Left ventricle myocardium inferior (tissue), 1 donor: ENCODE results near the gene CRIP2. TPM values are rescaled to one million over a fixed set of nuclear protein-coding genes. Genes with fewer than 3 reads are reported as not detected.

Experiments
- DNase-seq: peaks from one replicate; pipeline ENCODE4 v3.0.0-alpha.2; 2020
- H3K27ac ChIP-seq: fragments of 200-600 bp; replicated peaks from 2 replicates; pipeline ENCODE4 v1.8.0; 2021
- H3K27me3 ChIP-seq: fragments of 200-600 bp; 2 replicates; pipeline ENCODE4 v1.8.0; 2021; ENCODE audit warnings: low read depth
- H3K36me3 ChIP-seq: fragments of 200-600 bp; 2 replicates; pipeline ENCODE4 v1.8.0; 2021
- H3K4me1 ChIP-seq: fragments of 200-600 bp; 2 replicates; pipeline ENCODE4 v1.8.0; 2021
- H3K4me3 ChIP-seq: fragments of 200-600 bp; 2 replicates; pipeline ENCODE4 v1.8.0; 2021; ENCODE audit warnings: mild to moderate bottlenecking, moderate library complexity
- H3K9me3 ChIP-seq: fragments of 200-600 bp; replicated peaks from 2 replicates; pipeline ENCODE4 v1.8.0; 2021
- CTCF ChIP-seq: fragments of 200-600 bp; IDR thresholded peaks from 2 replicates; pipeline ENCODE4 v1.8.0; 2021; ENCODE audit warnings: antibody characterized with exemption, mild to moderate bottlenecking, borderline replicate concordance
- intact Hi-C: fragments of 100-400 bp; cut with micrococcal nuclease; formaldehyde crosslinking; loops from one replicate; pipeline ENCODE4 v1.11.0; 2022
- total RNA-seq: library from RNA; stranded (reverse); fragmentation: NEBNext Ultra II Directional; extraction: Animal tissue kit (Norgen Biotek cat#: 25700); gene quantifications from one replicate; pipeline ENCODE4 v1.2.1, GENCODE V29; 2021
- donor health status: DM: no; HTN: yes; CAD: no; lungs with severe emphysema.

CRIP2 gene
- total RNA-seq, 1 donor from 2014 or later, result 1,068 TPM

GRCh38 chr14:105483300-105484068 lies 8.9 kb downstream of the CRIP2 start:
- intact Hi-C loops, result no loop called here
- DNase-seq, result peak; percentile 38
- H3K36me3 ChIP-seq, result peaks cover 12% of the 10 kb centered on the region
- H3K4me1 ChIP-seq, result peaks cover 100% of the 10 kb centered on the region
- peak overlapping the region; percentile 100 for H3K27ac ChIP-seq
- H3K4me3 ChIP-seq, result no peak overlapping the region
- H3K27me3 ChIP-seq, result no peaks in the 10 kb centered on the region
- no peak for TF ChIP-seq CTCF
- no peaks in the 10 kb centered on the region for H3K9me3 ChIP-seq

DNA sequence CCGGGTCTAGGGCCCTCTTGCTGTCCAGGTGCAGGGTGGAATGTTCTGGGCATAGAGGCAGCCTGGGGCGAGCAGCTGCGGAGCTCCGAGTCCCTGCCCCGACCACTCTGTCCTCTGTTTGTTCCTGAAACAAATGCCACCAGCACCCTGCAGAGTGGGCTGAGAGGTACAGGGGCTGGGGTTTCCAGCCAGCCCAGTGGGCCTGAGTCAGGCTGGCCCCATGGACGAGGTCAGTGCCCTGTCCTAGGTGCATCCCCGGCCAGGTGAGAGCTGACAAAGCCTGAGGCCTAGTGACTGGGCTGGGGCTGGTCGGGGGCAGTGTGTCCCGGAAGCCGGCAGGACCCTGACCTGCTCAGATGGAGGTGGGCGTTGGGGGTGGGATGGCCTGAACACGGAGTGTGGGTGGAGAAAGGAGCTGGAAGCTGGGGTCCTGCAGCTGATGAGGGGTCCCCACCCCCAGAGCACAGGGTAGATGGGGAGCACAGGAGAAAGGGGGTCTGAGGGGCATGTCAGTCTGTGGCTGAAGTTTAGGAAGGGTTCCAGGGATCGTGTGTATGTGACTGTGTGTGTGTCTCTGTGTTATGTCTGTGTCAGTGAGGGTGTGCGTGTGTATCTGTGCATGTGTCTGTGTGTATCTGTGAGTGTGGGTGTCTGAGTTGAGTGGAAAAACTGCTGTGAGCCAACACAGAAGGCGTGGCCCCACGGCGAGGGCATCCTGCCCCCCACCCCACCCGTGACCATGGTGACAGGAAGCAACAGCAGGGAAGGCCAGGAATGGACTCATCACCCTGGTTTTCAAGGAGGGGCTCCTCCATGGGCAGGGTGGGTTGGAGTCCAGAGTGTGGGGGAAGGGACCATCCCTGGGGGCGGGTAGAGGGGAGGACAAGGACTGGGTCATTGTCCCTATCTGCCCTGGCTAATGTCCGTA lies 9.7 kb downstream of the CRIP2 start:
- H3K4me1 ChIP-seq, result peaks cover 100% of the 10 kb centered on the region
- H3K27me3 ChIP-seq, result no peaks in the 10 kb centered on the region
- H3K27ac ChIP-seq, result peak overlapping the region; percentile 100
- intact Hi-C loops, result no loop called here
- DNase-seq, result peak; percentile 63
- TF ChIP-seq CTCF, result no peak
- peaks cover 6% of the 10 kb centered on the region for H3K36me3 ChIP-seq
- H3K9me3 ChIP-seq, result no peaks in the 10 kb centered on the region
- no peak overlapping the region for H3K4me3 ChIP-seq

DNA sequence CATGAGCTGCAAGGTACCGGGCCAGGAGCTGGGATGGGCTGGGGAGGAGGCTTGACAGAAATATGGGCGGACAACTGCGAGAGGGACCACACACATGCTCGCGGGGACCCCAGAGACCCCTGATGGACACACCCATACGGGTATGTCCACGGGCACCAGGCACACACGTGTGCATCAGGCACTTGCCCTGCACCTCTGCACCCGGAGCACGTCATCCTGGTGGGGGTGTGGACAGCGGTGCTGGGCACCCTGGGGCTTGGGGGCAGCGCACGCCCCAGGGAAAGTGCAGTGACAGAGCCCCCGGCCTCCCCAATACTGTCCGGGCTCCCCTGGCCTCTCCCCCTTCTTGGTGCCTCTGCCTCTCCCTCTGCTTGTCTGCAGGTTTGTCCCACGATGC lies 10.4 kb downstream of the CRIP2 start:
- intact Hi-C loops, result no loop called here
- no peak for DNase-seq
- Histone ChIP-seq H3K27me3 (no peaks in the 10 kb centered on the region), H3K9me3 (no peaks in the 10 kb centered on the region), H3K27ac (peak overlapping the region; percentile 100), H3K4me3 (no peak overlapping the region), H3K4me1 (peaks cover 100% of the 10 kb centered on the region), H3K36me3 (no peaks in the 10 kb centered on the region)
- TF ChIP-seq CTCF, result no peak

GRCh38 chr14:105485739-105486162 lies 11.1 kb downstream of the CRIP2 start:
- Histone ChIP-seq H3K36me3 (no peaks in the 10 kb centered on the region), H3K27ac (peak overlapping the region; percentile 100), H3K9me3 (no peaks in the 10 kb centered on the region), H3K27me3 (no peaks in the 10 kb centered on the region), H3K4me1 (peaks cover 96% of the 10 kb centered on the region), H3K4me3 (peak overlapping the region; percentile 87)
- intact Hi-C loops, result no loop called here
- peak; percentile 46 for DNase-seq
- TF ChIP-seq CTCF, result peak; percentile 56

GRCh38 chr14:105486163-105486973 lies 11.7 kb downstream of the CRIP2 start, which contains the start of gene CRIP1:
Gene CRIP1 (plus strand): TSS chr14:105486886. CDS start chr14:105487260, 374 bp downstream.
- intact Hi-C loops, result no loop called here
- peaks cover 92% of the 10 kb centered on the region for H3K4me1 ChIP-seq
- H3K27me3 ChIP-seq, result no peaks in the 10 kb centered on the region
- H3K4me3 ChIP-seq, result peak within 1 kb of the TSS; percentile 87
- no peak for TF ChIP-seq CTCF
- no peaks in the 10 kb centered on the region for H3K36me3 ChIP-seq
- H3K9me3 ChIP-seq, result no peaks in the 10 kb centered on the region
- peak; percentile 42 for DNase-seq
- peak within 1 kb of the TSS; percentile 100 for H3K27ac ChIP-seq
